GM18502 (cell line): Measurements from ENCODE around the gene CLEC1B.
"Not testable (repeated sequence)": the region's sequence is repeated elsewhere in the genome, so short reads cannot be mapped to it uniquely, and the experiment has no call there.

Experiments used
- ATAC-seq: cut with Tn5 transposase; IDR thresholded peaks from one replicate; pipeline ENCODE4 v1.9.1; 2021; ENCODE audit warnings: mild to moderate bottlenecking; ENCODE audit not compliant: unreplicated experiment, poor library complexity

The CLEC1B gene

GRCh38 chr12:9976626-9977025 is 22.3 kb downstream of the CLEC1B start:
- not testable (repeated sequence) for ATAC-seq

GRCh38 chr12:9975614-9976013 is 23.3 kb downstream of the CLEC1B start:
- no peak for ATAC-seq

GRCh38 chr12:9974731-9975130 is 24.2 kb downstream of the CLEC1B start:
- ATAC-seq: not testable (repeated sequence)

- no peak for ATAC-seq
Measured at GRCh38 chr12:9973949-9974348, 25.0 kb downstream of the CLEC1B start.

GRCh38 chr12:9971181-9971580 is 27.7 kb downstream of the CLEC1B start, which contains the start of gene CLEC12A:
Gene CLEC12A, plus strand, starts transcription at chr12:9971409. Its CDS starts 188 bp downstream, at chr12:9971597.
- no peak for ATAC-seq

- ATAC-seq: no peak
Measured at GRCh38 chr12:9969673-9970072, 29.2 kb downstream of the CLEC1B start.

GRCh38 chr12:9961901-9962300 is 37.0 kb downstream of the CLEC1B start:
- no peak for ATAC-seq

- peak; percentile 82 for ATAC-seq
Measured at GRCh38 chr12:9961106-9961505, 37.8 kb downstream of the CLEC1B start.

GRCh38 chr12:9960590-9960989 is 38.3 kb downstream of the CLEC1B start:
- no peak for ATAC-seq

GRCh38 chr12:9957834-9958233 is 41.1 kb downstream of the CLEC1B start:
- ATAC-seq: no peak

GRCh38 chr12:9952954-9953729 is 45.8 kb downstream of the CLEC1B start:
- not testable (repeated sequence) for ATAC-seq

GRCh38 chr12:9951026-9951675 is 47.8 kb downstream of the CLEC1B start:
- peak; percentile 36 for ATAC-seq

- peak; percentile 95 for ATAC-seq
Measured at GRCh38 chr12:9948606-9949296, 50.2 kb downstream of the CLEC1B start.

GRCh38 chr12:9947674-9948073 is 51.2 kb downstream of the CLEC1B start:
- no peak for ATAC-seq

- no peak for ATAC-seq
Measured at GRCh38 chr12:9944391-9944790, 54.5 kb downstream of the CLEC1B start.

- no peak for ATAC-seq
Measured at GRCh38 chr12:9943240-9943639, 55.7 kb downstream of the CLEC1B start.
